GM23338 (cell line): ENCODE results near the gene APAF1. TPM values are rescaled to one million over a fixed set of nuclear protein-coding genes. Genes with fewer than 3 reads are reported as not detected.

Source experiments
- ATAC-seq: fragments of 200-7000 bp; cut with Tn5 transposase; 3 replicates; pipeline ENCODE4 v1.9.1; 2020
- DNase-seq: peaks from one replicate; pipeline ENCODE4 v3.0.0-alpha.2; 2015; ENCODE audit warnings: low spot score
- H2AFZ ChIP-seq: fragments of 200-600 bp; sonication (generic); 2 replicates; pipeline ENCODE4 v1.8.0; 2016; ENCODE audit warnings: antibody characterized with exemption, mild to moderate bottlenecking, moderate library complexity
- H3F3A ChIP-seq: fragments of 200-600 bp; sonication (generic); replicated peaks from 2 replicates; pipeline ENCODE4 v1.8.0; 2017; ENCODE audit warnings: antibody characterized with exemption, mixed run types, low read depth
- H3K27ac ChIP-seq: fragments of 200-600 bp; sonication (generic); 2 replicates; pipeline ENCODE4 v1.6.1; 2016; ENCODE audit warnings: low read depth
- H3K27me3 ChIP-seq: fragments of 200-600 bp; sonication (generic); 2 replicates; pipeline ENCODE4 v1.8.0; 2016; ENCODE audit warnings: mild to moderate bottlenecking, mixed run types, moderate library complexity; ENCODE audit not compliant: insufficient read depth
- H3K36me3 ChIP-seq: fragments of 200-600 bp; sonication (generic); 2 replicates; pipeline ENCODE4 v1.8.0; 2016; ENCODE audit warnings: mild to moderate bottlenecking; ENCODE audit not compliant: insufficient read depth
- H3K4me1 ChIP-seq: fragments of 200-600 bp; sonication (generic); 2 replicates; pipeline ENCODE4 v1.8.0; 2016; ENCODE audit warnings: mild to moderate bottlenecking, moderate library complexity; ENCODE audit not compliant: insufficient read depth
- H3K4me2 ChIP-seq: fragments of 200-600 bp; sonication (generic); 2 replicates; pipeline ENCODE4 v1.7.1; 2017; ENCODE audit warnings: mixed run types
- H3K4me3 ChIP-seq: fragments of 200-600 bp; sonication (generic); 2 replicates; pipeline ENCODE4 v1.6.1; 2016; ENCODE audit warnings: mixed run types
- H3K79me2 ChIP-seq: fragments of 200-600 bp; sonication (generic); replicated peaks from 2 replicates; pipeline ENCODE4 v1.8.0; 2017; ENCODE audit warnings: mild to moderate bottlenecking; ENCODE audit not compliant: insufficient read depth
- H3K9me2 ChIP-seq: fragments of 200-600 bp; sonication (generic); 2 replicates; pipeline ENCODE4 v1.8.0; 2017; ENCODE audit not compliant: insufficient read depth
- H4K20me1 ChIP-seq: fragments of 200-600 bp; sonication (generic); replicated peaks from 2 replicates; pipeline ENCODE4 v1.8.0; 2017; ENCODE audit warnings: mild to moderate bottlenecking; ENCODE audit not compliant: insufficient read depth
- H3K27ac Mint-ChIP-seq: 2 replicates; pipeline ENCODE4 v1.8.0; 2020; ENCODE audit warnings: inconsistent platforms, mild to moderate bottlenecking, moderate library complexity, mixed read lengths
- H3K27me3 Mint-ChIP-seq: 3 replicates; pipeline ENCODE4 v1.8.0; 2022; ENCODE audit warnings: low read depth, mild to moderate bottlenecking, moderate library complexity, mixed read lengths, inconsistent platforms; ENCODE audit not compliant: insufficient read depth, poor library complexity
- H3K36me3 Mint-ChIP-seq: 3 replicates; pipeline ENCODE4 v1.8.0; 2021; ENCODE audit warnings: low read depth, mild to moderate bottlenecking, inconsistent platforms, moderate library complexity, mixed read lengths
- H3K4me1 Mint-ChIP-seq: 3 replicates; pipeline ENCODE4 v1.8.0; 2020; ENCODE audit warnings: mild to moderate bottlenecking, inconsistent platforms, mixed read lengths
- H3K4me3 Mint-ChIP-seq: 3 replicates; pipeline ENCODE4 v1.8.0; 2021; ENCODE audit warnings: moderate library complexity, mild to moderate bottlenecking, inconsistent platforms, mixed read lengths
- H3K9me3 Mint-ChIP-seq: 3 replicates; pipeline ENCODE4 v1.8.0; 2020; ENCODE audit warnings: moderate library complexity, mild to moderate bottlenecking, inconsistent platforms, mixed read lengths
- CREB1 ChIP-seq: fragments of 250-450 bp; sonication (Bioruptor Pico); IDR thresholded peaks from 2 replicates; pipeline ENCODE4 v1.5.0; 2020; ENCODE audit warnings: low read depth, mild to moderate bottlenecking, moderate library complexity
- CTCF ChIP-seq, 2 experiments: fragments of 200-600 bp in 1 of 2; sonication (generic) in 1 of 2; conservative IDR thresholded peaks; 2 replicates each; pipeline versions ENCODE4 v1.5.1 to v1.6.1; 2016 to 2017; ENCODE audit warnings: antibody characterized with exemption in 2 of 2, low read depth in 2 of 2, mild to moderate bottlenecking in 2 of 2, moderate library complexity in 1 of 2
- NANOG ChIP-seq: IDR thresholded peaks from 2 replicates; pipeline ENCODE4 v1.6.1; 2016; ENCODE audit warnings: antibody characterized with exemption, borderline replicate concordance
- POLR2AphosphoS5 ChIP-seq: IDR thresholded peaks from 2 replicates; pipeline ENCODE4 v1.6.1; 2016; ENCODE audit warnings: antibody characterized with exemption, low read depth
- REST ChIP-seq: IDR thresholded peaks from one replicate; pipeline ENCODE4 v1.6.1; 2018; ENCODE audit warnings: antibody characterized with exemption; ENCODE audit not compliant: unreplicated experiment
- STAT1 ChIP-seq: IDR thresholded peaks from one replicate; pipeline ENCODE4 v1.6.1; 2016; ENCODE audit warnings: antibody characterized with exemption; ENCODE audit not compliant: unreplicated experiment
- ZNF331 ChIP-seq: fragments of 250-450 bp; sonication (Bioruptor Pico); IDR thresholded peaks from 2 replicates; pipeline ENCODE4 v1.5.0; 2020; ENCODE audit warnings: low read depth, mild to moderate bottlenecking, moderate library complexity
- long read RNA-seq: library from polyadenylated mRNA; unstranded; transcript quantifications from one replicate; pipeline ENCODE4 v2.0.0, GENCODE V29; 2020; ENCODE audit not compliant: unreplicated experiment
- polyA plus RNA-seq: library from polyadenylated mRNA; unstranded; fragments of >200 nt; fragmentation: Nextera tagmentation; extraction: Ambion mirVana; gene quantifications from 2 replicates; pipeline ENCODE4 v1.2.1, GENCODE V29; 2016
- total RNA-seq: library from RNA; depleted of rRNA; stranded (reverse); fragments of >200 nt; shearing (Covaris generic); gene quantifications from 2 replicates; pipeline ENCODE4 v1.2.3, GENCODE V29; 2014; rRNA removed
- TF ChIP-seq, protein P1 (sequence below): fragments of 250-450 bp; sonication (Bioruptor Pico); IDR thresholded peaks from 2 replicates; pipeline ENCODE4 v1.5.0; 2020; ENCODE audit warnings: mild to moderate bottlenecking, moderate library complexity

APAF1 gene
- total RNA-seq (31.2 and 34.0 TPM in 2 replicates), polyA plus RNA-seq (12.0 and 14.9 TPM in 2 replicates)
- long read RNA-seq, partial matches to known transcripts, result 1 of 2 reads
- long read RNA-seq, other reads (novel, unspliced or antisense), result 1 of 2 reads

DNA sequence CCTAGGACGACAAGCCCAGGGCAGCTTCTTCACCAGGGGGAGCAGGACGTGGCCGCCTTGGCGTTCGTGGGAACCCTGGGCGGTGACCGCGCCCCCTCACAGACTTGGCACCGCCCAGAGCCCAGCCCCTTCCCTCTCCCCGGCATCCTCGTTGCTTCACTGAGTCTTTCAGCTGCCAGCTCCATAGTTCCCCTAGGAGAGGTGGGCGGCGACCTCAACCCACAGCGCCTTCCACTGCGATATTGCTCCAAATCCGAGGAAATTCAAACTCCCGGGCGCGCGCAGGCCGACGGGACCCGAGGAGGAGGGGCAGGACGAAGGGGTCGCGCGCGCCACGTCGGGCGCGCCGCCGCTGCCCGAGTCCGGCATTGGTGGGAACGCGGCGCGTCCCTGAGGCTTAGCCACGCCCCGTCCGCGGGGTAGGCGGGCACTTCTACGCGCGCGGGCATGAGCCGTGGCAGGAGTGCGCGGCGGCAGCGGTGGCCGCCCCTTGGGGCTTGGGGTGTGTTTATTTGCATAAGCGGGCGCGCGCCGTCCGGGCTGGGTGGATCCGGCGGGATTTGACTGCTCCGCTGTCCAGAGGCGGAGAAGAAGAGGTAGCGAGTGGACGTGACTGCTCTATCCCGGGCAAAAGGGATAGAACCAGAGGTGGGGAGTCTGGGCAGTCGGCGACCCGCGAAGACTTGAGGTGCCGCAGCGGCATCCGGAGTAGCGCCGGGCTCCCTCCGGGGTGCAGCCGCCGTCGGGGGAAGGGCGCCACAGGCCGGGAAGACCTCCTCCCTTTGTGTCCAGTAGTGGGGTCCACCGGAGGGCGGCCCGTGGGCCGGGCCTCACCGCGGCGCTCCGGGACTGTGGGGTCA is at the start of gene APAF1, which contains the start of gene IKBIP:
Gene APAF1 (plus strand): TSS at position 579 of the 860 bp plus-strand sequence. CDS start 3,070 bp downstream, outside the sequence.
Gene IKBIP (minus strand): TSS at position 77 of the 860 bp plus-strand sequence. CDS start 87 bp downstream, outside the sequence.
- ATAC-seq, result peak; percentile 85
- Histone ChIP-seq H3K79me2 (peaks cover 60% of the 10 kb centered on the region), H2AFZ (peak within 1 kb of the TSS; percentile 97), H3K4me2 (peak within 1 kb of the TSS; percentile 92), H4K20me1 (peaks cover 8% of the 10 kb centered on the region; the same call in 1 of the 2 replicates), H3K36me3 (no peaks in the 10 kb centered on the region; the same call in 1 of the 2 replicates), H3K27ac (peak within 1 kb of the TSS; percentile 81; the same call in 1 of the 2 replicates), H3K27me3 (no peaks in the 10 kb centered on the region), H3K4me3 (peak within 1 kb of the TSS; percentile 86), H3K9me2 (no peaks in the 10 kb centered on the region), H3F3A (0 out of 2 replicates have a peak, but pooled peaks cover 5% of the 10 kb centered on the region), H3K4me1 (0 out of 2 replicates have a peak, but pooled peaks cover 12% of the 10 kb centered on the region)
- Mint-ChIP-seq H3K4me1 (peaks cover 11% of the 10 kb centered on the region), H3K27ac (peak within 1 kb of the TSS; percentile 89; the same call in 1 of the 2 replicates), H3K9me3 (no peaks in the 10 kb centered on the region), H3K4me3 (peak within 1 kb of the TSS; percentile 94), H3K27me3 (peaks cover 11% of the 10 kb centered on the region), H3K36me3 (peaks cover 8% of the 10 kb centered on the region; the same call in 1 of the 3 replicates)
- 0 out of 4 replicates have a peak, but pooled peaks of 1 of the 2 experiments have one; percentile 2 for TF ChIP-seq CTCF (conservative IDR thresholded peaks at IDR 0.05; ENCODE audit: low read depth in 2 of 2)
- peak; percentile 65 for TF ChIP-seq CREB1 (CRISPR knock-in tag)
- no peak for TF ChIP-seq REST
- TF ChIP-seq NANOG, result no peak
- peak; percentile 67 for TF ChIP-seq POLR2AphosphoS5
- TF ChIP-seq, protein P1, sequence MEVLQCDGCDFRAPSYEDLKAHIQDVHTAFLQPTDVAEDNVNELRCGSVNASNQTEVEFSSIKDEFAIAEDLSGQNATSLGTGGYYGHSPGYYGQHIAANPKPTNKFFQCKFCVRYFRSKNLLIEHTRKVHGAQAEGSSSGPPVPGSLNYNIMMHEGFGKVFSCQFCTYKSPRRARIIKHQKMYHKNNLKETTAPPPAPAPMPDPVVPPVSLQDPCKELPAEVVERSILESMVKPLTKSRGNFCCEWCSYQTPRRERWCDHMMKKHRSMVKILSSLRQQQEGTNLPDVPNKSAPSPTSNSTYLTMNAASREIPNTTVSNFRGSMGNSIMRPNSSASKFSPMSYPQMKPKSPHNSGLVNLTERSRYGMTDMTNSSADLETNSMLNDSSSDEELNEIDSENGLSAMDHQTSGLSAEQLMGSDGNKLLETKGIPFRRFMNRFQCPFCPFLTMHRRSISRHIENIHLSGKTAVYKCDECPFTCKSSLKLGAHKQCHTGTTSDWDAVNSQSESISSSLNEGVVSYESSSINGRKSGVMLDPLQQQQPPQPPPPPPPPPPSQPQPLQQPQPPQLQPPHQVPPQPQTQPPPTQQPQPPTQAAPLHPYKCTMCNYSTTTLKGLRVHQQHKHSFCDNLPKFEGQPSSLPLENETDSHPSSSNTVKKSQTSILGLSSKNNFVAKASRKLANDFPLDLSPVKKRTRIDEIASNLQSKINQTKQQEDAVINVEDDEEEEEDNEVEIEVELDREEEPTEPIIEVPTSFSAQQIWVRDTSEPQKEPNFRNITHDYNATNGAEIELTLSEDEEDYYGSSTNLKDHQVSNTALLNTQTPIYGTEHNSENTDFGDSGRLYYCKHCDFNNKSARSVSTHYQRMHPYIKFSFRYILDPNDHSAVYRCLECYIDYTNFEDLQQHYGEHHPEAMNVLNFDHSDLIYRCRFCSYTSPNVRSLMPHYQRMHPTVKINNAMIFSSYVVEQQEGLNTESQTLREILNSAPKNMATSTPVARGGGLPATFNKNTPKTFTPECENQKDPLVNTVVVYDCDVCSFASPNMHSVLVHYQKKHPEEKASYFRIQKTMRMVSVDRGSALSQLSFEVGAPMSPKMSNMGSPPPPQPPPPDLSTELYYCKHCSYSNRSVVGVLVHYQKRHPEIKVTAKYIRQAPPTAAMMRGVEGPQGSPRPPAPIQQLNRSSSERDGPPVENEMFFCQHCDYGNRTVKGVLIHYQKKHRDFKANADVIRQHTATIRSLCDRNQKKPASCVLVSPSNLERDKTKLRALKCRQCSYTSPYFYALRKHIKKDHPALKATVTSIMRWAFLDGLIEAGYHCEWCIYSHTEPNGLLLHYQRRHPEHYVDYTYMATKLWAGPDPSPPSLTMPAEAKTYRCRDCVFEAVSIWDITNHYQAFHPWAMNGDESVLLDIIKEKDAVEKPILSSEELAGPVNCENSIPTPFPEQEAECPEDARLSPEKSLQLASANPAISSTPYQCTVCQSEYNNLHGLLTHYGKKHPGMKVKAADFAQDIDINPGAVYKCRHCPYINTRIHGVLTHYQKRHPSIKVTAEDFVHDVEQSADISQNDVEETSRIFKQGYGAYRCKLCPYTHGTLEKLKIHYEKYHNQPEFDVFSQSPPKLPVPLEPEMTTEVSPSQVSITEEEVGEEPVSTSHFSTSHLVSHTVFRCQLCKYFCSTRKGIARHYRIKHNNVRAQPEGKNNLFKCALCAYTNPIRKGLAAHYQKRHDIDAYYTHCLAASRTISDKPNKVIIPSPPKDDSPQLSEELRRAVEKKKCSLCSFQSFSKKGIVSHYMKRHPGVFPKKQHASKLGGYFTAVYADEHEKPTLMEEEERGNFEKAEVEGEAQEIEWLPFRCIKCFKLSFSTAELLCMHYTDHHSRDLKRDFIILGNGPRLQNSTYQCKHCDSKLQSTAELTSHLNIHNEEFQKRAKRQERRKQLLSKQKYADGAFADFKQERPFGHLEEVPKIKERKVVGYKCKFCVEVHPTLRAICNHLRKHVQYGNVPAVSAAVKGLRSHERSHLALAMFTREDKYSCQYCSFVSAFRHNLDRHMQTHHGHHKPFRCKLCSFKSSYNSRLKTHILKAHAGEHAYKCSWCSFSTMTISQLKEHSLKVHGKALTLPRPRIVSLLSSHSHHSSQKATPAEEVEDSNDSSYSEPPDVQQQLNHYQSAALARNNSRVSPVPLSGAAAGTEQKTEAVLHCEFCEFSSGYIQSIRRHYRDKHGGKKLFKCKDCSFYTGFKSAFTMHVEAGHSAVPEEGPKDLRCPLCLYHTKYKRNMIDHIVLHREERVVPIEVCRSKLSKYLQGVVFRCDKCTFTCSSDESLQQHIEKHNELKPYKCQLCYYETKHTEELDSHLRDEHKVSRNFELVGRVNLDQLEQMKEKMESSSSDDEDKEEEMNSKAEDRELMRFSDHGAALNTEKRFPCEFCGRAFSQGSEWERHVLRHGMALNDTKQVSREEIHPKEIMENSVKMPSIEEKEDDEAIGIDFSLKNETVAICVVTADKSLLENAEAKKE, result no peak
- no peak for TF ChIP-seq ZNF331 (CRISPR knock-in tag)
- no peak for TF ChIP-seq STAT1
- peak; percentile 96 for DNase-seq
